Activated T-helper 1 cell treated with anti-CD3 and anti-CD28 coated beads, Interleukin-2, amount 50 U/mL, for 16 hours (primary cell): ENCODE results near the gene DOCK1.

Experiments
- DNase-seq, 2 donors: peaks; one replicate each; pipeline ENCODE4 v3.0.0-alpha.2; 2020; ENCODE audit warnings: low read depth in 1 of 2, low spot score in 1 of 2

Gene DOCK1

GRCh38 chr10:126949161-126949503, 43.9 kb downstream of the DOCK1 start:
- DNase-seq: no peak

GRCh38 chr10:126950401-126951105, 45.3 kb downstream of the DOCK1 start:
- no peak for DNase-seq

GRCh38 chr10:126953886-126954285, 48.7 kb downstream of the DOCK1 start:
- no peak for DNase-seq

- no peak for DNase-seq
Measured at GRCh38 chr10:126955396-126955795, 50.2 kb downstream of the DOCK1 start.

- DNase-seq: no peak
Measured at GRCh38 chr10:126955934-126956711, 50.9 kb downstream of the DOCK1 start.

GRCh38 chr10:126956712-126957108, 51.5 kb downstream of the DOCK1 start:
- no peak for DNase-seq

- DNase-seq: no peak
Measured at GRCh38 chr10:126957111-126957510, 51.9 kb downstream of the DOCK1 start.

GRCh38 chr10:126959431-126959830, 54.2 kb downstream of the DOCK1 start:
- no peak for DNase-seq

- no peak for DNase-seq
Measured at GRCh38 chr10:126959906-126960685, 54.9 kb downstream of the DOCK1 start.

GRCh38 chr10:126963354-126963753, 58.1 kb downstream of the DOCK1 start:
- no peak for DNase-seq

GRCh38 chr10:126964190-126964589, 59.0 kb downstream of the DOCK1 start:
- DNase-seq: no peak

GRCh38 chr10:126966938-126967337, 61.7 kb downstream of the DOCK1 start:
- DNase-seq: no peak

- DNase-seq: no peak
Measured at GRCh38 chr10:126969310-126969709, 64.1 kb downstream of the DOCK1 start.

GRCh38 chr10:126972635-126973414, 67.6 kb downstream of the DOCK1 start:
- no peak for DNase-seq

GRCh38 chr10:126975221-126975620, 70.0 kb downstream of the DOCK1 start:
- DNase-seq: no peak

GRCh38 chr10:126977216-126977615, 72.0 kb downstream of the DOCK1 start:
- no peak for DNase-seq

GRCh38 chr10:126979311-126979710, 74.1 kb downstream of the DOCK1 start:
- no peak for DNase-seq

GRCh38 chr10:126993208-126993607, 88.0 kb downstream of the DOCK1 start:
- no peak for DNase-seq

GRCh38 chr10:126997801-126998590, 92.8 kb downstream of the DOCK1 start:
- DNase-seq: no peak

- DNase-seq: no peak
Measured at GRCh38 chr10:127000598-127000997, 95.4 kb downstream of the DOCK1 start.
